GM20000 (cell line): ENCODE measurements around the gene MVB12B.

Experiments used
- DNase-seq: peaks from one replicate; pipeline ENCODE4 v3.0.0; 2012; ENCODE audit warnings: low spot score
- CTCF ChIP-seq: IDR thresholded peaks from 2 replicates; pipeline ENCODE4 v1.5.1; 2012; ENCODE audit warnings: mild to moderate bottlenecking, control low read depth; ENCODE audit errors: extremely low read depth, missing control alignments

Gene MVB12B

GRCh38 chr9:126508171-126508591 is 181.6 kb downstream of the MVB12B start:
- TF ChIP-seq CTCF, result no peak
- no peak for DNase-seq

GRCh38 chr9:126508928-126509327 is 182.3 kb downstream of the MVB12B start:
- no peak for TF ChIP-seq CTCF
- no peak for DNase-seq

- DNase-seq, result no peak
- no peak for TF ChIP-seq CTCF
Observed at GRCh38 chr9:126509718-126510117, 183.1 kb downstream of the MVB12B start.

- no peak for DNase-seq
- TF ChIP-seq CTCF, result no peak
Observed at GRCh38 chr9:126510564-126510963, 183.9 kb downstream of the MVB12B start.

- TF ChIP-seq CTCF, result no peak
- no peak for DNase-seq
Observed at GRCh38 chr9:126511411-126511810, 184.8 kb downstream of the MVB12B start.

- TF ChIP-seq CTCF, result no peak
- no peak for DNase-seq
Observed at GRCh38 chr9:126513159-126514036, 186.8 kb downstream of the MVB12B start.

- TF ChIP-seq CTCF, result peak; percentile 11
- DNase-seq, result peak; percentile 80
Observed at GRCh38 chr9:126514037-126514821, 187.6 kb downstream of the MVB12B start.
